H9 (cell line): ENCODE measurements around the gene TXNDC8. TPM values are rescaled to one million over a fixed set of nuclear protein-coding genes. Genes with fewer than 3 reads are reported as not detected.

ENCODE experiments used
- DNase-seq: peaks from one replicate; pipeline ENCODE4 v3.0.0-alpha.2; 2017
- H2AFZ ChIP-seq: one replicate; pipeline ENCODE4 v1.6.1; 2013; ENCODE audit warnings: mild to moderate bottlenecking, low read length, control low read depth, moderate library complexity
- H2AK5ac ChIP-seq: 2 replicates; pipeline ENCODE4 v1.6.1; 2013; ENCODE audit warnings: low read length, control low read depth, mixed read lengths; ENCODE audit not compliant: insufficient read length
- H2BK120ac ChIP-seq: one replicate; pipeline ENCODE4 v1.6.1; 2013; ENCODE audit warnings: low read depth, mild to moderate bottlenecking, low read length, control low read depth, inconsistent platforms; ENCODE audit not compliant: poor library complexity, severe bottlenecking
- H2BK12ac ChIP-seq: 2 replicates; pipeline ENCODE4 v1.6.1; 2013; ENCODE audit warnings: low read length, control low read depth, mixed read lengths, low read depth; ENCODE audit not compliant: insufficient read length
- H2BK15ac ChIP-seq: 2 replicates; pipeline ENCODE4 v1.6.1; 2013; ENCODE audit warnings: low read depth, low read length, control low read depth
- H2BK20ac ChIP-seq: one replicate; pipeline ENCODE4 v1.6.1; 2013; ENCODE audit warnings: low read depth, mild to moderate bottlenecking, low read length, control low read depth, inconsistent platforms; ENCODE audit not compliant: poor library complexity, severe bottlenecking
- H2BK5ac ChIP-seq: 2 replicates; pipeline ENCODE4 v1.6.1; 2013; ENCODE audit warnings: low read length, control low read depth, mixed read lengths; ENCODE audit not compliant: insufficient read length
- H3K14ac ChIP-seq: 2 replicates; pipeline ENCODE4 v1.6.1; 2013; ENCODE audit warnings: low read length, control low read depth; ENCODE audit not compliant: insufficient read depth
- H3K18ac ChIP-seq: 2 replicates; pipeline ENCODE4 v1.6.1; 2013; ENCODE audit warnings: low read depth, mild to moderate bottlenecking, mixed read lengths, low read length, control low read depth; ENCODE audit not compliant: insufficient read length
- H3K23ac ChIP-seq: 2 replicates; pipeline ENCODE4 v1.6.1; 2013; ENCODE audit warnings: low read length, control low read depth, mixed read lengths, low read depth; ENCODE audit not compliant: insufficient read length
- H3K23me2 ChIP-seq: 2 replicates; pipeline ENCODE4 v1.6.1; 2013; ENCODE audit warnings: low read depth, mild to moderate bottlenecking, mixed read lengths, low read length, control low read depth; ENCODE audit not compliant: insufficient read length, poor library complexity, severe bottlenecking
- H3K27ac ChIP-seq: 2 replicates; pipeline ENCODE4 v1.5.1; 2013; ENCODE audit warnings: low read length, control low read depth, mixed read lengths, low read depth; ENCODE audit not compliant: insufficient read length
- H3K27me3 ChIP-seq: 2 replicates; pipeline ENCODE4 v1.6.1; 2013; ENCODE audit warnings: low read length, control low read depth, inconsistent platforms; ENCODE audit not compliant: insufficient read depth
- H3K4ac ChIP-seq: 2 replicates; pipeline ENCODE4 v1.6.1; 2013; ENCODE audit warnings: low read depth, mild to moderate bottlenecking, control low read depth, inconsistent platforms, low read length, moderate library complexity
- H3K4me1 ChIP-seq: 2 replicates; pipeline ENCODE4 v1.6.1; 2013; ENCODE audit warnings: low read length, control low read depth, inconsistent platforms; ENCODE audit not compliant: insufficient read depth
- H3K4me2 ChIP-seq: 2 replicates; pipeline ENCODE4 v1.6.1; 2013; ENCODE audit warnings: low read length, control low read depth, mixed read lengths; ENCODE audit not compliant: insufficient read length, insufficient read depth
- H3K56ac ChIP-seq: 2 replicates; pipeline ENCODE4 v1.6.1; 2013; ENCODE audit warnings: low read depth, mild to moderate bottlenecking, mixed read lengths, low read length, control low read depth; ENCODE audit not compliant: insufficient read length
- H3K79me1 ChIP-seq: 2 replicates; pipeline ENCODE4 v1.6.1; 2013; ENCODE audit warnings: low read depth, mild to moderate bottlenecking, moderate library complexity, low read length, control low read depth, inconsistent platforms; ENCODE audit not compliant: insufficient read depth, poor library complexity, severe bottlenecking
- H3K79me2 ChIP-seq: 2 replicates; pipeline ENCODE4 v1.6.1; 2013; ENCODE audit warnings: low read length, control low read depth, inconsistent platforms; ENCODE audit not compliant: insufficient read depth
- H3K9ac ChIP-seq: 2 replicates; pipeline ENCODE4 v1.6.1; 2013; ENCODE audit warnings: low read length, control low read depth, mixed read lengths; ENCODE audit not compliant: insufficient read length; ENCODE audit errors: extremely low read depth
- H3K9me3 ChIP-seq: one replicate; pipeline ENCODE4 v1.6.1; 2013; ENCODE audit warnings: low read depth, low read length, inconsistent platforms; ENCODE audit not compliant: control insufficient read depth
- H3T11ph ChIP-seq: one replicate; pipeline ENCODE4 v1.6.1; 2013; ENCODE audit warnings: mild to moderate bottlenecking, low read length, control low read depth, inconsistent platforms
- H4K20me1 ChIP-seq: one replicate; pipeline ENCODE4 v1.6.1; 2013; ENCODE audit not compliant: control insufficient read depth, insufficient read length, insufficient read depth
- H4K5ac ChIP-seq: 2 replicates; pipeline ENCODE4 v1.6.1; 2013; ENCODE audit warnings: low read depth, mild to moderate bottlenecking, mixed read lengths, low read length, control low read depth; ENCODE audit not compliant: insufficient read length
- H4K8ac ChIP-seq: replicated peaks from 2 replicates; pipeline ENCODE4 v1.6.1; 2013; ENCODE audit warnings: low read length, control low read depth, mixed read lengths, low read depth; ENCODE audit not compliant: insufficient read length
- H4K91ac ChIP-seq: 2 replicates; pipeline ENCODE4 v1.6.1; 2013; ENCODE audit warnings: low read depth, mild to moderate bottlenecking, moderate library complexity, mixed read lengths, low read length, control low read depth; ENCODE audit not compliant: insufficient read length
- H3K27ac Mint-ChIP-seq, 3 experiments: 2 replicates in 2 of 3; 3 replicates in 1 of 3; pipeline ENCODE4 v1.8.0; 2020 to 2021; ENCODE audit warnings: mixed read lengths in 3 of 3, mild to moderate bottlenecking in 1 of 3, moderate library complexity in 1 of 3
- H3K27me3 Mint-ChIP-seq: 2 replicates; pipeline ENCODE4 v1.8.0; 2021; ENCODE audit warnings: low read depth, mild to moderate bottlenecking, moderate library complexity, mixed read lengths
- H3K36me3 Mint-ChIP-seq, 3 experiments: 2 replicates in 2 of 3; 3 replicates in 1 of 3; pipeline ENCODE4 v1.8.0; 2020 to 2021; ENCODE audit warnings: low read depth in 3 of 3, mixed read lengths in 3 of 3; ENCODE audit not compliant: insufficient read depth in 1 of 3
- H3K4me1 Mint-ChIP-seq, 2 experiments: 2 replicates each; pipeline ENCODE4 v1.8.0; 2020; ENCODE audit warnings: mixed read lengths in 2 of 2
- H3K4me3 Mint-ChIP-seq, 2 experiments: 2 replicates in 1 of 2; 3 replicates in 1 of 2; pipeline ENCODE4 v1.8.0; 2020 to 2021; ENCODE audit warnings: mild to moderate bottlenecking in 2 of 2, mixed read lengths in 2 of 2, moderate library complexity in 1 of 2
- H3K9me3 Mint-ChIP-seq, 2 experiments: 2 replicates in 1 of 2; 3 replicates in 1 of 2; pipeline ENCODE4 v1.8.0; 2020; ENCODE audit warnings: mild to moderate bottlenecking in 2 of 2, mixed read lengths in 2 of 2, moderate library complexity in 1 of 2
- WGBS: extraction: QIAGEN DNeasy Blood & Tissue Kit; methylation state at CpG from one replicate; pipeline ENCODE4 v1.1.7; 2013; ENCODE audit warnings: missing lambda C conversion rate, low lambda C conversion rate, mixed read lengths; ENCODE audit not compliant: insufficient read length; ENCODE audit errors: extremely low coverage; 5-methylcytosine and 5-hydroxymethylcytosine counted together
- total RNA-seq: library from RNA; stranded (reverse); gene quantifications from 2 replicates; pipeline ENCODE4 v1.2.1, GENCODE V29; 2021
- TF ChIP-seq, protein P1 (sequence below): fragments of 200-600 bp; sonication (generic); conservative IDR thresholded peaks from 3 replicates; pipeline ENCODE4 v1.8.0; 2021; ENCODE audit warnings: antibody characterized with exemption, mild to moderate bottlenecking

Gene TXNDC8
- total RNA-seq, 1 experiment from 2014 or later = not detected

DNA sequence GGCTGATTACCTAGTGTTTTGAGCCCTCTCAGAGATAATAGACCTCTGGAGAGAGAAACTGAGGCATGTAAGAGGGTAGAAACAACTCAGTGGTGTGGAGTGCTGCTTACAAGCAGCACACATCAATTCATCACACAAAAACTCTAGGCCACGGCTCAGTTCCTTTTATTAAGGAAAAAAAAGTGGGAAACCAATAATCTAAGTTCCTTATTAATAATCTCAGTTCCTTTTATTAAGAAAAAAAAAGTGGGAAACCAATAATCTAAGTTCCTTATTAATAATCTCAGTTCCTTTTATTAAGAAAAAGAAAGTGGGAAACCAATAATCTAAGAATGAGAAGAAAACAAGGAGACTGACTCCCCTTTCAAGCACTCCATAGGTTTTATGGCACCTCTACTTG, 28.0 kb downstream of the TXNDC8 start:
- H3K56ac ChIP-seq = no peak overlapping the region
- H2BK20ac ChIP-seq = no peak overlapping the region
- H3K4me1 ChIP-seq = peaks cover 3% of the 10 kb centered on the region; the same call in 1 of the 2 replicates
- no peak overlapping the region for H3K18ac ChIP-seq
- H3K4me3 Mint-ChIP-seq = no peak overlapping the region
- no peak overlapping the region for H3K4me2 ChIP-seq
- H3T11ph ChIP-seq = no peak overlapping the region
- no peaks in the 10 kb centered on the region for H3K79me1 ChIP-seq
- no peak overlapping the region for H3K9ac ChIP-seq
- H2BK12ac ChIP-seq = no peak overlapping the region
- no peak overlapping the region for H4K8ac ChIP-seq
- peaks cover 7 to 14% of the 10 kb centered on the region in 2 experiments; a peak in 3 of 5 replicates for H3K9me3 Mint-ChIP-seq
- no peaks in the 10 kb centered on the region for H3K79me2 ChIP-seq
- H4K91ac ChIP-seq = no peak overlapping the region
- no peaks in the 10 kb centered on the region for H4K20me1 ChIP-seq
- H3K27ac Mint-ChIP-seq = no peak overlapping the region
- H3K4ac ChIP-seq = no peak overlapping the region
- no peak overlapping the region for H2BK5ac ChIP-seq
- H3K4me1 Mint-ChIP-seq = peaks cover 11 to 18% of the 10 kb centered on the region in 2 experiments
- H3K23ac ChIP-seq = no peak overlapping the region
- H2BK120ac ChIP-seq = no peak overlapping the region
- peaks cover 2 to 4% (median 3%) of the 10 kb centered on the region in 3 experiments; a peak in 4 of 7 replicates for H3K36me3 Mint-ChIP-seq
- no peak overlapping the region for H2BK15ac ChIP-seq
- no peak for DNase-seq
- H3K14ac ChIP-seq = no peak overlapping the region
- H3K27me3 ChIP-seq = no peaks in the 10 kb centered on the region
- H3K27me3 Mint-ChIP-seq = 0 out of 2 replicates have a peak, but pooled peaks cover 1% of the 10 kb centered on the region
- no peaks in the 10 kb centered on the region for H3K9me3 ChIP-seq
- WGBS = no CpG with 5 or more reads among the region's 1 CpG
- H3K27ac ChIP-seq = no peak overlapping the region
- H3K23me2 ChIP-seq = no peaks in the 10 kb centered on the region
- no peak overlapping the region for H4K5ac ChIP-seq
- TF ChIP-seq, protein P1, sequence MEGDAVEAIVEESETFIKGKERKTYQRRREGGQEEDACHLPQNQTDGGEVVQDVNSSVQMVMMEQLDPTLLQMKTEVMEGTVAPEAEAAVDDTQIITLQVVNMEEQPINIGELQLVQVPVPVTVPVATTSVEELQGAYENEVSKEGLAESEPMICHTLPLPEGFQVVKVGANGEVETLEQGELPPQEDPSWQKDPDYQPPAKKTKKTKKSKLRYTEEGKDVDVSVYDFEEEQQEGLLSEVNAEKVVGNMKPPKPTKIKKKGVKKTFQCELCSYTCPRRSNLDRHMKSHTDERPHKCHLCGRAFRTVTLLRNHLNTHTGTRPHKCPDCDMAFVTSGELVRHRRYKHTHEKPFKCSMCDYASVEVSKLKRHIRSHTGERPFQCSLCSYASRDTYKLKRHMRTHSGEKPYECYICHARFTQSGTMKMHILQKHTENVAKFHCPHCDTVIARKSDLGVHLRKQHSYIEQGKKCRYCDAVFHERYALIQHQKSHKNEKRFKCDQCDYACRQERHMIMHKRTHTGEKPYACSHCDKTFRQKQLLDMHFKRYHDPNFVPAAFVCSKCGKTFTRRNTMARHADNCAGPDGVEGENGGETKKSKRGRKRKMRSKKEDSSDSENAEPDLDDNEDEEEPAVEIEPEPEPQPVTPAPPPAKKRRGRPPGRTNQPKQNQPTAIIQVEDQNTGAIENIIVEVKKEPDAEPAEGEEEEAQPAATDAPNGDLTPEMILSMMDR = no peak
- H2AK5ac ChIP-seq = no peak overlapping the region
- H2AFZ ChIP-seq = no peak overlapping the region
